Lower leg skin (tissue), 3 donors: Measurements from ENCODE around the gene PIAS4.

ENCODE experiments used
- POLR2A ChIP-seq, 2 donors: fragments of 450-650 bp; IDR thresholded peaks; one replicate each; pipeline ENCODE4 v1.6.1; 2016 to 2017; ENCODE audit warnings: antibody characterized with exemption in 2 of 2, mild to moderate bottlenecking in 1 of 2, moderate library complexity in 1 of 2
- TF ChIP-seq, protein P1 (sequence below), 3 donors: fragments of 450-650 bp; IDR thresholded peaks; one replicate each; pipeline ENCODE4 v1.5.1; 2016; ENCODE audit warnings: antibody characterized with exemption in 3 of 3, mild to moderate bottlenecking in 3 of 3, moderate library complexity in 2 of 3

DNA sequence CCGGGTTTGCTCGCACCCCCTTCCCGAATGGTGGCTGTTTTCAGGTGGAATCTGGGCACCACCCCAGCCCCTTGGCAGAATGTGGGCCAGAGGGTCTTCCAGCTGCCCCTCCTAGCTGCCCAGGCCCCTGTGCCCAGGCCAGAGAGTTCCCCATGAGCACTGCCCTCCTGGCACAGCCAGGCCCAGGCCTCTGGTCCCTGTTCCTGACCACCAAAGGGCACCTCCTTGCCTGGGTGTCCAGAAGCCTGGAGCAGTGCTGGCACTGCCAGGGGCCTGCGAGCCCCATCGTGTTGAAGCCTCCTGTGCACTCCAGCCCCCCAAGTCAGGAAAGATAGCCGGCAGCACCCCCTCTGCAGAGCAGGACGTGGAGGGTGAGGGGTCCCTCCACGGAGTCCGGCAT, 23.4 kb downstream of the PIAS4 start:
- TF ChIP-seq, protein P1, sequence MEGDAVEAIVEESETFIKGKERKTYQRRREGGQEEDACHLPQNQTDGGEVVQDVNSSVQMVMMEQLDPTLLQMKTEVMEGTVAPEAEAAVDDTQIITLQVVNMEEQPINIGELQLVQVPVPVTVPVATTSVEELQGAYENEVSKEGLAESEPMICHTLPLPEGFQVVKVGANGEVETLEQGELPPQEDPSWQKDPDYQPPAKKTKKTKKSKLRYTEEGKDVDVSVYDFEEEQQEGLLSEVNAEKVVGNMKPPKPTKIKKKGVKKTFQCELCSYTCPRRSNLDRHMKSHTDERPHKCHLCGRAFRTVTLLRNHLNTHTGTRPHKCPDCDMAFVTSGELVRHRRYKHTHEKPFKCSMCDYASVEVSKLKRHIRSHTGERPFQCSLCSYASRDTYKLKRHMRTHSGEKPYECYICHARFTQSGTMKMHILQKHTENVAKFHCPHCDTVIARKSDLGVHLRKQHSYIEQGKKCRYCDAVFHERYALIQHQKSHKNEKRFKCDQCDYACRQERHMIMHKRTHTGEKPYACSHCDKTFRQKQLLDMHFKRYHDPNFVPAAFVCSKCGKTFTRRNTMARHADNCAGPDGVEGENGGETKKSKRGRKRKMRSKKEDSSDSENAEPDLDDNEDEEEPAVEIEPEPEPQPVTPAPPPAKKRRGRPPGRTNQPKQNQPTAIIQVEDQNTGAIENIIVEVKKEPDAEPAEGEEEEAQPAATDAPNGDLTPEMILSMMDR (IDR thresholded peaks at IDR 0.05), result no peak
- TF ChIP-seq POLR2A (IDR thresholded peaks at IDR 0.05), result no peak
